Peyer's patch (tissue), 4 donors: Measurements from ENCODE around the gene RAB2B.

Experiments used
- CTCF ChIP-seq, 6 experiments: fragments of 450-650 bp in 4 of 6; fragments of 200-600 bp in 2 of 6; sonication (generic) in 1 of 6; IDR thresholded peaks; one replicate each; pipeline ENCODE4 v1.5.1; 2017 to 2019; ENCODE audit warnings: antibody characterized with exemption in 6 of 6, mild to moderate bottlenecking in 3 of 6, moderate library complexity in 1 of 6
- POLR2A ChIP-seq, 2 donors: fragments of 450-650 bp; IDR thresholded peaks; one replicate each; pipeline ENCODE4 v1.5.1; 2017; ENCODE audit warnings: antibody characterized with exemption in 2 of 2, mild to moderate bottlenecking in 2 of 2, moderate library complexity in 2 of 2

GRCh38 chr14:21455592-21455911 lies 21.2 kb downstream of the RAB2B start:
- TF ChIP-seq POLR2A (IDR thresholded peaks at IDR 0.05), result no peak
- TF ChIP-seq CTCF (IDR thresholded peaks at IDR 0.05), result no peak
